Ramos (cell line): ENCODE results near the gene ALDH1A2.

ENCODE experiments used
- in situ Hi-C: fragments of 300-500 bp; cut with MboI; formaldehyde crosslinking; loops from one replicate; pipeline ENCODE4 v1.14.3; 2022; ENCODE audit warnings: low sequenced_read_pairs; ENCODE audit not compliant: unreplicated experiment

Gene ALDH1A2

GRCh38 chr15:57916695-57917094, 148.8 kb downstream of the ALDH1A2 start:
- in situ Hi-C loops, result no loop called here

DNA sequence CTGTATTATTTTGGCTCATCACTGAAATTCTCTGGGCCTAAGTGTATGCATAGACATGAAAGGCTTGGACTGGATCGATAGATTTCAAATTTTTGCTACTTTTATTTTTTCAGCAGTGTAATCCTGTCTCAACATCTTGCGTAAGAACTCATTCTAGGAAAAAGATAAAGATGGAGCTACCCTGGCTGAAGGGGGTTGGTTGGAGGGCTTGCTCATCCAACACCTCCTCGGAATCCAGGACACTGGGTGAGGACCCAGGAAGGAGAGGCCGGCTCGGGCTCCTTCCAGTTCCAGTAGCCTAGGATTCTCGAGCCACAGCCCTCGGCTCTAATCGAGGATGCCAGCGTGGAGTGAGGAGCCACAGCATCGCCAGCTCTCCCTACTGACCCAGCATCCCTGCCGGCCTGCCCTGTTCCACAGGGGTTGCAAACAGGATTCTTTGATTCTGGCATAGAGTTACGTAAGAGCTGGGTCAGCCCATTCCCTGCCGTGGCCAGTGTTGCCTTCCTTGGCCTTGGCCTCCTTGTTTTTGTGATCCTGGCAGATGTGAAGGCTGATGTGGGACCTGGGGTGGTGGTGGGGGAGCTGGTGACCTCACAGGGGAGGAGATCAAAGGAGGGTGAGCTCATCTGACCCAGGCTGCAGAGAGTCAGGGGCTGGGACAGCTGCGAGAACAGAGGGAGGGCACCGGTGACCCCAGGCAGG, 149.5 kb downstream of the ALDH1A2 start:
- in situ Hi-C loops, result no loop called here

DNA sequence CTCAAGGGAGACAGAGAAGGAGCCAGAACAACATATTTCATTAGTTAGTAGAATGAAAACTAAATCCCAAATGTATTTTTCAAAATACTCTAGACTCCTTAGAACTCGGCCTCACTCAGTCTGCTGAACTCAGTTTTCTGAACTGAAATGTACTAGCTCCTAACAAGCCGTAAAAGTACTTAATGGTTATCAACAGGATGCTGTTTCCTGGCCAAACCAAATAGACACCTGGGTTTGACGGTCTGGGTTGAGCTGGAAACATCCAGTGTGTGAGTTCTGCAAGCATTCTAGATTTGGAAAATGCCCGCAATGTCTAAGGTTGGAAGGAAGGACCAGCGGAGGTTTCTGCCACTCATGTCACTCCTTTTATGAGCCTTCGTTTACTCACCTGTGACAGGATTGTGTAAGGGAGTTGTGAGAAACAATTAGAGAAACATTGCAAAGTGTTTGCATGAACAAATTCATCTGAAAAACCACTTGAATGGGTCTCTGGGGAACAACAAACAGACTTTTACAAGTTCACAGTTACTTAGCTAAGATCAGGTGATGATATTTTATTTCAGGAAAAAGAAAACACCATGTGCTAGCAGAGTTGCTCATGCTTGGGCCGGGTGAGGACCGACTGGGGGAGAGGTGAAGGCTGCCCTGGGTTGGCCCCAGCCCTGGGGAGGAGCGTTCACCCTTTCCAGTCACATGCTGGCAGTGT, 151.0 kb downstream of the ALDH1A2 start:
- in situ Hi-C loops, result no loop called here

GRCh38 chr15:57911247-57911646, 154.3 kb downstream of the ALDH1A2 start:
- in situ Hi-C loops, result no loop called here

DNA sequence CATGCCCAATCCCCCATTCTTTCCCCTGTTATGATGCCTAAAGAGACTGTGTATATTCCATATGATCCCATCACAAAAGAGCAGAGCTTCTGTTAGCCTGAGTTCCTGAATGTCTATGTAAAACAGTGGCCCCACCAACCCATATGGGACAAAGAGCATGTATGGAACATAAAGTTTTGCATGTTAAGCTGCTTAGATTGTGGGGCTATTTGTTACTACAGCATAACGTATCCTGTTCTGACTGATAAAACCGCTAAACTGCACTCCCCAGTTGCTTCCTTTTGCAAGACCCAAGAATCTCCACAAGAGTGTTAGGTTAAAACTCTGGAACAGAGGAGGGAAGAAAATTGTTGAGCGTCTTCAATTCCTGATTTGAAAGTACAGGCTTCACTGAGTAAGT, 154.8 kb downstream of the ALDH1A2 start:
- in situ Hi-C loops, result no loop called here

GRCh38 chr15:57909388-57909787, 156.1 kb downstream of the ALDH1A2 start:
- in situ Hi-C loops, result no loop called here

- in situ Hi-C loops, result no loop called here
These were observed 161.9 kb downstream of the ALDH1A2 start for GRCh38 chr15:57903626-57904025.
